ENCODE measurements around the gene IFITM5. TPM values are rescaled to one million over a fixed set of nuclear protein-coding genes. Genes with fewer than 3 reads are reported as not detected.

Gene IFITM5
- total and polyA plus RNA-seq, 2 of the 8 experiments (the other 6 are each of a cell fraction or from before 2014, with no cell fraction given) = not detected

DNA sequence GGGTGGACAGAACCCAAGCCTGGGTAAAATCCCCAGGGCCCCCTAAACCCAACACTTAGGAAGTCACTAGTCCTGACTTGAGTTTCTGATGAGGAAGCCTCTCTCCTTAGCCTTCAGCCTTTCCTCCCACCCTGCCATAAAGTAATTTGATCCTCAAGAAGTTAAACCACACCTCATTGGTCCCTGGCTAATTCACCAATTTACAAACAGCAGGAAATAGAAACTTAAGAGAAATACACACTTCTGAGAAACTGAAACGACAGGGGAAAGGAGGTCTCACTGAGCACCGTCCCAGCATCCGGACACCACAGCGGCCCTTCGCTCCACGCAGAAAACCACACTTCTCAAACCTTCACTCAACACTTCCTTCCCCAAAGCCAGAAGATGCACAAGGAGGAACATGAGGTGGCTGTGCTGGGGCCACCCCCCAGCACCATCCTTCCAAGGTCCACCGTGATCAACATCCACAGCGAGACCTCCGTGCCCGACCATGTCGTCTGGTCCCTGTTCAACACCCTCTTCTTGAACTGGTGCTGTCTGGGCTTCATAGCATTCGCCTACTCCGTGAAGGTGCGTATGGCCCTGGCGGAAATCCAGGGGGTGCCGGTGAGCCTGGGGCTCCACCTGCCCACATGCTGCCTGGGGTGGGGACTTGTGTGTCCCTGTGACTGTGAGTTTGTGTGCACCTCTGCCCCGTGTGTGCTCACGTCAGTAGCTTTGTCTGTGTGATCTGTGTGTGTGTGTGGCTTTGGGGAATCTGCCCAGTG, 14.6 kb upstream of the IFITM5 start, which contains the start of gene IFITM1:
Gene IFITM1 (plus strand): TSS at position 254 of the 767 bp plus-strand sequence. CDS start 131 bp downstream, at position 385.
- peak within 1 kb of the TSS; percentile 75 to 89 for H3K4me2 ChIP-seq (ENCODE audit: insufficient read depth in 1 of 2, low read depth in 2 of 2, low read length in 2 of 2)
- no peaks in the 10 kb centered on the region for H3K9me3 ChIP-seq (ENCODE audit: insufficient read depth in 2 of 2, low read depth in 1 of 2, low read length in 1 of 2)
- peak within 1 kb of the TSS; percentile 43; the same call in 1 of the 2 replicates for H3K27ac ChIP-seq (ENCODE audit: low read depth, low read length)
- H4K8ac ChIP-seq (ENCODE audit: extremely low read depth, insufficient read depth, low read length) = no peak within 1 kb of the TSS
- no peak within 1 kb of the TSS for H2AFZ ChIP-seq (ENCODE audit: low read length)
- WGBS, 2 experiments (ENCODE audit: extremely low coverage in 1 of 2, insufficient coverage in 1 of 2, insufficient read length in 1 of 2, insufficient replicate concordance in 2 of 2, low coverage in 1 of 2, low lambda C conversion rate in 2 of 2, missing lambda C conversion rate in 1 of 2) = 3% methylated on average over 18 of the region's 18 CpGs; no CpG with 5 or more reads in 1 of the 2 experiments
- peak in 1 of 2 experiments; percentile 57 for DNase-seq (ENCODE audit: low read depth in 1 of 2, low spot score in 2 of 2)
- peak within 1 kb of the TSS; percentile 95 for H3K18ac ChIP-seq (ENCODE audit: extremely low read depth, low read length)
- H2BK20ac ChIP-seq (ENCODE audit: low read length) = peak within 1 kb of the TSS; percentile 95; the same call in 1 of the 2 replicates
- ChIA-PET CTCF (ENCODE audit: partially characterized antibody) (interaction anchor here (0.9 to 4.2 kb wide), 5 partner anchors 8 to 62 kb away, joined by 3 to 33 read pairs (median 4); no protein-coding TSS in a partner anchor), POLR2A (ENCODE audit: partially characterized antibody) (interaction anchor here (1.8 to 4.0 kb wide), 3 partner anchors 16 to 41 kb away, joined by 4 to 17 read pairs (median 9); no protein-coding TSS in a partner anchor)
- H3K9ac ChIP-seq (replicated peaks in 1 of 4; ENCODE audit: extremely low read depth in 1 of 4, low read depth in 3 of 4, low read length in 3 of 4) = peak within 1 kb of the TSS in 3 of 4 experiments; percentile 51 to 85 (median 56); a peak in 6 of 7 replicates
- H2BK120ac ChIP-seq (replicated peaks; ENCODE audit: low read depth, low read length) = peak within 1 kb of the TSS; percentile 91
- H4K91ac ChIP-seq (replicated peaks; ENCODE audit: insufficient read length, low read length) = peak within 1 kb of the TSS; percentile 63
- FAIRE-seq = no peak
- H4K5ac ChIP-seq (ENCODE audit: insufficient read length, low read depth, low read length) = peak within 1 kb of the TSS; percentile 68
- H2BK5ac ChIP-seq (ENCODE audit: low read depth, low read length) = peak within 1 kb of the TSS; percentile 96
- peaks cover 0 to 4% (median 0%) of the 10 kb centered on the region in 4 experiments; a peak in 1 of 8 replicates for H3K36me3 ChIP-seq (ENCODE audit: control insufficient read depth in 2 of 4, insufficient read depth in 4 of 4, low read length in 3 of 4)
- H3K4me1 ChIP-seq (replicated peaks in 1 of 4; ENCODE audit: control insufficient read depth in 3 of 4, insufficient read depth in 4 of 4, low read length in 3 of 4) = peaks cover 9 to 41% (median 31%) of the 10 kb centered on the region in 4 experiments
- peak within 1 kb of the TSS; percentile 95 for H3K4ac ChIP-seq (replicated peaks; ENCODE audit: insufficient read length, low read depth, low read length)
- H3K79me1 ChIP-seq (ENCODE audit: low read depth, low read length) = no peaks in the 10 kb centered on the region
- peak within 1 kb of the TSS; percentile 49 for H3K56ac ChIP-seq (replicated peaks; ENCODE audit: insufficient read length, low read depth, low read length)
- peaks cover 0 to 21% of the 10 kb centered on the region in 2 experiments; a peak in 2 of 4 replicates for H3K79me2 ChIP-seq (ENCODE audit: control insufficient read depth in 1 of 2, insufficient read depth in 2 of 2, low read length in 2 of 2)
- peak within 1 kb of the TSS; percentile 90 for H2BK12ac ChIP-seq (ENCODE audit: low read depth, low read length)
- no peak within 1 kb of the TSS for H3K23ac ChIP-seq (ENCODE audit: insufficient read length)
- H3K23me2 ChIP-seq (ENCODE audit: low read depth, low read length) = peaks cover 18% of the 10 kb centered on the region; the same call in 1 of the 2 replicates
- H2BK15ac ChIP-seq (ENCODE audit: low read length) = peak within 1 kb of the TSS; percentile 97; the same call in 1 of the 2 replicates
- H3K4me3 ChIP-seq (ENCODE audit: extremely low read depth in 1 of 4, insufficient read depth in 2 of 4, low read depth in 3 of 4, low read length in 4 of 4) = peak within 1 kb of the TSS; percentile 71 to 94 (median 86)
- peaks cover 0 to 5% of the 10 kb centered on the region in 2 experiments for H4K20me1 ChIP-seq (replicated peaks in 1 of 2; ENCODE audit: control insufficient read depth in 1 of 2, insufficient read depth in 2 of 2, low read length in 2 of 2)
- H3K27me3 ChIP-seq (replicated peaks in 1 of 4; ENCODE audit: control insufficient read depth in 3 of 4, extremely low read depth in 1 of 4, insufficient read depth in 3 of 4, low read length in 3 of 4) = no peaks in the 10 kb centered on the region
- H2AK5ac ChIP-seq (ENCODE audit: low read depth, low read length) = peak within 1 kb of the TSS; percentile 93; the same call in 1 of the 2 replicates
- TF ChIP-seq SP2 (IDR thresholded peaks at IDR 0.05; ENCODE audit: low read length) (no peak), SP1 (IDR thresholded peaks at IDR 0.05; ENCODE audit: low read depth, low read length) (0 out of 2 replicates have a peak, but pooled peaks have one; percentile 33), SIN3A (conservative IDR thresholded peaks at IDR 0.05 in 1 of 2, IDR thresholded peaks at IDR 0.05 in 1 of 2; ENCODE audit: low read depth in 1 of 2, low read length in 2 of 2) (0 out of 4 replicates have a peak, but pooled peaks of 1 of the 2 experiments have one; percentile 27)
- no peak within 1 kb of the TSS for H3K14ac ChIP-seq (ENCODE audit: insufficient read length)
